ENCODE results near the gene HMG20A. TPM values are rescaled to one million over a fixed set of nuclear protein-coding genes. Genes with fewer than 3 reads are reported as not detected.

HMG20A gene
- total and polyA plus RNA-seq, 9 of the 15 experiments (the other 6 are each of a cell fraction or from before 2014, with no cell fraction given) = 25.0 to 68.1 (median 38.9) TPM

GRCh38 chr15:77493324-77493907 lies 72.7 kb downstream of the HMG20A start (continued):
- TF ChIP-seq ZBTB40 (IDR thresholded peaks at IDR 0.05) (peak; percentile 59; the same call in 1 of the 2 replicates), ZBTB40 (CRISPR knock-in tag; IDR thresholded peaks at IDR 0.05) (no peak), ARID1B (IDR thresholded peaks at IDR 0.05) (peak; percentile 58), CREM (IDR thresholded peaks at IDR 0.05; ENCODE audit: low read depth) (peak; percentile 56; the same call in 1 of the 2 replicates), ZFP30 (CRISPR knock-in tag; IDR thresholded peaks at IDR 0.05; ENCODE audit: borderline replicate concordance) (no peak), STAT6 (CRISPR knock-in tag; IDR thresholded peaks at IDR 0.05) (no peak), RBBP5 (IDR thresholded peaks at IDR 0.05; ENCODE audit: borderline replicate concordance, insufficient read depth, low read length, poor library complexity, severe bottlenecking) (peak; percentile 38), COPS2 (conservative IDR thresholded peaks at IDR 0.05) (no peak), CEBPG (CRISPR knock-in tag; IDR thresholded peaks at IDR 0.05) (no peak), CEBPG (tag; conservative IDR thresholded peaks at IDR 0.05 in 1 of 2, IDR thresholded peaks at IDR 0.05 in 1 of 2) (peak in 1 of 2 experiments; percentile 30; a peak in 1 of 4 replicates), ZNF589 (CRISPR knock-in tag; IDR thresholded peaks at IDR 0.05; ENCODE audit: low read depth) (0 out of 2 replicates have a peak, but pooled peaks have one; percentile 13), MECOM (CRISPR knock-in tag; IDR thresholded peaks at IDR 0.05) (peak; percentile 33; the same call in 1 of the 2 replicates)
